ENCODE measurements around the gene FBXO42.

The FBXO42 gene

GRCh38 chr1:16383888-16384287 is 31.6 kb upstream of the FBXO42 start:
- Mint-ChIP-seq H3K27me3 (no peaks in the 10 kb centered on the region), H3K36me3 (peaks cover 16% of the 10 kb centered on the region), H3K9me3 (no peaks in the 10 kb centered on the region), H3K4me1 (peaks cover 47% of the 10 kb centered on the region), H3K27ac (no peak overlapping the region), H3K4me3 (no peak overlapping the region)
- CTCF ChIA-PET: no interaction called here
- no peak for DNase-seq

GRCh38 chr1:16380868-16381267 is 28.6 kb upstream of the FBXO42 start:
- no peak overlapping the region for H3K4me3 Mint-ChIP-seq
- CTCF ChIA-PET: interaction anchor here (0.6 to 1.6 kb wide), 4 partner anchors 12 to 37 kb away, joined by 3 to 4 read pairs (median 4); no protein-coding TSS in a partner anchor
- H3K4me1 Mint-ChIP-seq: peaks cover 38% of the 10 kb centered on the region
- H3K27ac Mint-ChIP-seq: no peak overlapping the region
- H3K9me3 Mint-ChIP-seq: no peaks in the 10 kb centered on the region
- H3K36me3 Mint-ChIP-seq: peaks cover 15% of the 10 kb centered on the region
- H3K27me3 Mint-ChIP-seq: no peaks in the 10 kb centered on the region
- no peak for DNase-seq

- H3K27ac Mint-ChIP-seq: no peak overlapping the region
- no peaks in the 10 kb centered on the region for H3K9me3 Mint-ChIP-seq
- H3K27me3 Mint-ChIP-seq: no peaks in the 10 kb centered on the region
- H3K4me1 Mint-ChIP-seq: peaks cover 39% of the 10 kb centered on the region
- H3K36me3 Mint-ChIP-seq: peaks cover 20% of the 10 kb centered on the region
- DNase-seq: no peak
- CTCF ChIA-PET: interaction anchor here (1.0 kb wide), 1 partner anchor 10 kb away, joined by 3 read pairs; no protein-coding TSS in a partner anchor
- no peak overlapping the region for H3K4me3 Mint-ChIP-seq
Measured at GRCh38 chr1:16378443-16378842, 26.2 kb upstream of the FBXO42 start.

- Mint-ChIP-seq H3K36me3 (peaks cover 25% of the 10 kb centered on the region), H3K4me1 (peaks cover 50% of the 10 kb centered on the region), H3K4me3 (no peak overlapping the region), H3K27me3 (no peaks in the 10 kb centered on the region), H3K27ac (peak overlapping the region; percentile 62), H3K9me3 (no peaks in the 10 kb centered on the region)
- DNase-seq: no peak
- CTCF ChIA-PET: interaction anchor here (0.7 kb wide), 1 partner anchor 496 kb away, joined by 5 read pairs; no protein-coding TSS in a partner anchor
Measured at GRCh38 chr1:16376971-16377370, 24.7 kb upstream of the FBXO42 start.

- peaks cover 58% of the 10 kb centered on the region for H3K4me1 Mint-ChIP-seq
- peak overlapping the region; percentile 49 for H3K27ac Mint-ChIP-seq
Measured at GRCh38 chr1:16375521-16376340, 23.5 kb upstream of the FBXO42 start.

GRCh38 chr1:16374266-16374665 is 22.0 kb upstream of the FBXO42 start:
- Mint-ChIP-seq H3K4me3 (no peak overlapping the region), H3K9me3 (no peaks in the 10 kb centered on the region), H3K36me3 (peaks cover 28% of the 10 kb centered on the region), H3K27ac (peak overlapping the region; percentile 67), H3K4me1 (peaks cover 64% of the 10 kb centered on the region), H3K27me3 (no peaks in the 10 kb centered on the region)
- CTCF ChIA-PET: interaction anchor here (0.7 to 1.5 kb wide), 3 partner anchors 11 to 67 kb away, joined by 4 to 5 read pairs (median 4); partner anchors contain the start of gene NECAP2
- no peak for DNase-seq

More at GRCh38 chr1:16375521-16376340, 23.5 kb upstream of the FBXO42 start:
- CTCF ChIA-PET: interaction anchor here (0.7 to 1.5 kb wide), 4 partner anchors 14 to 171 kb away, joined by 3 to 5 read pairs (median 4); partner anchors contain the start of gene NECAP2
- DNase-seq: no peak
- H3K4me3 Mint-ChIP-seq: no peak overlapping the region
- no peaks in the 10 kb centered on the region for H3K27me3 Mint-ChIP-seq
- H3K9me3 Mint-ChIP-seq: no peaks in the 10 kb centered on the region
- H3K36me3 Mint-ChIP-seq: peaks cover 30% of the 10 kb centered on the region

GRCh38 chr1:16372535-16373285 is 20.4 kb upstream of the FBXO42 start:
- Mint-ChIP-seq H3K4me1 (peaks cover 74% of the 10 kb centered on the region), H3K27ac (peak overlapping the region; percentile 83), H3K9me3 (no peaks in the 10 kb centered on the region)

GRCh38 chr1:16371725-16372124 is 19.4 kb upstream of the FBXO42 start:
- Mint-ChIP-seq H3K36me3 (peaks cover 34% of the 10 kb centered on the region), H3K27ac (peak overlapping the region; percentile 83), H3K9me3 (no peaks in the 10 kb centered on the region), H3K27me3 (no peaks in the 10 kb centered on the region), H3K4me1 (peaks cover 69% of the 10 kb centered on the region), H3K4me3 (no peak overlapping the region)
- CTCF ChIA-PET: interaction anchor here (0.5 to 1.1 kb wide), 2 partner anchors 8 to 51 kb away, joined by 4 read pairs; no protein-coding TSS in a partner anchor
- DNase-seq: no peak

More at GRCh38 chr1:16372535-16373285, 20.4 kb upstream of the FBXO42 start:
- CTCF ChIA-PET: interaction anchor here (1.1 kb wide), 1 partner anchor 9 kb away, joined by 4 read pairs; no protein-coding TSS in a partner anchor
- Mint-ChIP-seq H3K27me3 (no peaks in the 10 kb centered on the region), H3K36me3 (peaks cover 33% of the 10 kb centered on the region), H3K4me3 (no peak overlapping the region)
- DNase-seq: no peak

- H3K36me3 Mint-ChIP-seq: peaks cover 26% of the 10 kb centered on the region
- peaks cover 58% of the 10 kb centered on the region for H3K4me1 Mint-ChIP-seq
- DNase-seq: no peak
- CTCF ChIA-PET: interaction anchor here (1.9 kb wide), 1 partner anchor 71 kb away, joined by 6 read pairs; the partner anchor contains the start of gene NECAP2
- peak overlapping the region; percentile 95 for H3K4me3 Mint-ChIP-seq
- H3K9me3 Mint-ChIP-seq: no peaks in the 10 kb centered on the region
- no peaks in the 10 kb centered on the region for H3K27me3 Mint-ChIP-seq
- no peak overlapping the region for H3K27ac Mint-ChIP-seq
Measured at GRCh38 chr1:16369821-16370220, 17.5 kb upstream of the FBXO42 start.

GRCh38 chr1:16367968-16368890 is 15.9 kb upstream of the FBXO42 start:
- no peak for DNase-seq
- H3K27me3 Mint-ChIP-seq: no peaks in the 10 kb centered on the region
- H3K4me1 Mint-ChIP-seq: peaks cover 55% of the 10 kb centered on the region
- peak overlapping the region; percentile 95 for H3K4me3 Mint-ChIP-seq
- peak overlapping the region; percentile 99 for H3K27ac Mint-ChIP-seq
- peaks cover 19% of the 10 kb centered on the region for H3K36me3 Mint-ChIP-seq
- CTCF ChIA-PET: interaction anchor here (0.7 to 1.9 kb wide), 2 partner anchors 13 to 124 kb away, joined by 3 to 4 read pairs; no protein-coding TSS in a partner anchor
- no peaks in the 10 kb centered on the region for H3K9me3 Mint-ChIP-seq

GRCh38 chr1:16367258-16367967 is 15.1 kb upstream of the FBXO42 start:
- CTCF ChIA-PET: interaction anchor here (0.7 to 1.9 kb wide), 2 partner anchors 14 to 123 kb away, joined by 3 to 4 read pairs; no protein-coding TSS in a partner anchor
- Mint-ChIP-seq H3K36me3 (peaks cover 13% of the 10 kb centered on the region), H3K27me3 (no peaks in the 10 kb centered on the region), H3K4me3 (peak overlapping the region; percentile 95), H3K27ac (peak overlapping the region; percentile 99), H3K4me1 (peaks cover 50% of the 10 kb centered on the region), H3K9me3 (no peaks in the 10 kb centered on the region)
- DNase-seq: peak; percentile 88

- CTCF ChIA-PET: interaction anchor here (7.0 kb wide), 1 partner anchor 14 kb away, joined by 42 read pairs; the partner anchor contains the start of gene FBXO42
- Mint-ChIP-seq H3K27ac (peak within 1 kb of the TSS; percentile 99), H3K4me3 (peak within 1 kb of the TSS; percentile 95), H3K4me1 (peaks cover 44% of the 10 kb centered on the region), H3K36me3 (peaks cover 11% of the 10 kb centered on the region), H3K9me3 (no peaks in the 10 kb centered on the region), H3K27me3 (no peaks in the 10 kb centered on the region)
- DNase-seq: peak; percentile 97
Measured at GRCh38 chr1:16366722-16367257, 14.5 kb upstream of the FBXO42 start, which contains the start of gene SZRD1. Gene SZRD1, plus strand, starts transcription at chr1:16367242. Its CDS starts 16 bp downstream, at chr1:16367258.
